Parathyroid adenoma (tissue), 2 donors: Measurements from ENCODE around the gene CLNK.

Source experiments
- H2AFZ ChIP-seq: fragments of 300-600 bp; sonication (generic); one replicate; pipeline ENCODE4 v1.7.0; 2017; ENCODE audit warnings: antibody characterized with exemption, mild to moderate bottlenecking
- H3K27ac ChIP-seq: fragments of 300-600 bp; sonication (generic); one replicate; pipeline ENCODE4 v1.7.0; 2017
- H3K27me3 ChIP-seq: fragments of 300-600 bp; sonication (generic); one replicate; pipeline ENCODE4 v1.7.0; 2017; ENCODE audit warnings: low read length; ENCODE audit not compliant: control insufficient read depth, insufficient read depth
- H3K36me3 ChIP-seq: fragments of 300-600 bp; sonication (generic); one replicate; pipeline ENCODE4 v1.7.0; 2017; ENCODE audit warnings: low read length; ENCODE audit not compliant: control insufficient read depth, insufficient read depth
- H3K4me1 ChIP-seq: fragments of 300-600 bp; sonication (generic); one replicate; pipeline ENCODE4 v1.7.0; 2017; ENCODE audit warnings: control low read depth
- H3K4me2 ChIP-seq: fragments of 300-600 bp; sonication (generic); one replicate; pipeline ENCODE4 v1.7.0; 2017; ENCODE audit warnings: low read length
- H3K4me3 ChIP-seq: fragments of 300-600 bp; sonication (generic); one replicate; pipeline ENCODE4 v1.7.0; 2017; ENCODE audit warnings: low read depth, low read length
- H3K79me2 ChIP-seq: fragments of 300-600 bp; sonication (generic); one replicate; pipeline ENCODE4 v1.7.0; 2017; ENCODE audit warnings: control low read depth
- H3K9ac ChIP-seq: fragments of 300-600 bp; sonication (generic); one replicate; pipeline ENCODE4 v1.7.0; 2017; ENCODE audit warnings: mild to moderate bottlenecking
- H3K9me3 ChIP-seq: fragments of 300-600 bp; sonication (generic); one replicate; pipeline ENCODE4 v1.7.0; 2017; ENCODE audit warnings: low read length; ENCODE audit not compliant: control insufficient read depth
- TF ChIP-seq, protein P1 (sequence below): fragments of 300-600 bp; sonication (generic); IDR thresholded peaks from one replicate; pipeline ENCODE4 v1.7.0; 2017; ENCODE audit warnings: antibody characterized with exemption, mild to moderate bottlenecking
- donor health status: primary hyperparathyroidism.

CLNK gene

DNA sequence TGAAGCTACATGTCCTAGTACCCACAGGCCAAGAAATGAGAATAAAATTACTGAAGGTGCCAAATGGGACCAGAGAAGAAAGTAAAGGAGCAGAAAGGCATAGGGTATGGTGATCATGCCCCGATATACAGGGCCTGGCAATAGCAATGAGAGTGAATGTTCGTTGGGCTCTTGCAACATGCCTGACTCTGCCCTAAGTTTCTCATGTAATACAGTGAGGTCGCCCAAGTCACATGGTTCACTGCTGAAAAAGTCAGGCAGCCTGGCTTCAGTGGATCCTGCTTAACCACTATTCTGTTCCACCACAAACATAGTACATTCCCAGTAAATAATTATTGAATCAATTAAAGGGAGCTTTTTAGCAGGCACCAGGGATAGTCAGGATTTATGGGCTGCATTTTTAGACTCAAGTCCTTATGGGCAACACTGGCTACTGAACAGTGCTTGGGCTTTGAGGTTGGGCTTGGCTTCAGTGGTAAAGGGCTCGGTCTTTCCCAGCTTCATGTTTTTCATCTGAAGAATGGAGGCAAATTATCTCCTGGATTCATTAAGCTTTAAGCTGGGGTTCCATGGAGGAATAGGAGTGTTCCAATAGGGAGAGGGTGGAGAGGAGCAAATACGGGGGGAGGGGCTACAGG, 160.3 kb downstream of the CLNK start:
- no peaks in the 10 kb centered on the region for H3K79me2 ChIP-seq
- no peak overlapping the region for H3K4me2 ChIP-seq
- H3K9me3 ChIP-seq: no peaks in the 10 kb centered on the region
- H3K27me3 ChIP-seq: no peaks in the 10 kb centered on the region
- no peak overlapping the region for H3K4me3 ChIP-seq
- H3K9ac ChIP-seq: no peak overlapping the region
- no peaks in the 10 kb centered on the region for H3K4me1 ChIP-seq
- H3K36me3 ChIP-seq: no peaks in the 10 kb centered on the region
- no peak overlapping the region for H2AFZ ChIP-seq
- no peak overlapping the region for H3K27ac ChIP-seq
- TF ChIP-seq, protein P1, sequence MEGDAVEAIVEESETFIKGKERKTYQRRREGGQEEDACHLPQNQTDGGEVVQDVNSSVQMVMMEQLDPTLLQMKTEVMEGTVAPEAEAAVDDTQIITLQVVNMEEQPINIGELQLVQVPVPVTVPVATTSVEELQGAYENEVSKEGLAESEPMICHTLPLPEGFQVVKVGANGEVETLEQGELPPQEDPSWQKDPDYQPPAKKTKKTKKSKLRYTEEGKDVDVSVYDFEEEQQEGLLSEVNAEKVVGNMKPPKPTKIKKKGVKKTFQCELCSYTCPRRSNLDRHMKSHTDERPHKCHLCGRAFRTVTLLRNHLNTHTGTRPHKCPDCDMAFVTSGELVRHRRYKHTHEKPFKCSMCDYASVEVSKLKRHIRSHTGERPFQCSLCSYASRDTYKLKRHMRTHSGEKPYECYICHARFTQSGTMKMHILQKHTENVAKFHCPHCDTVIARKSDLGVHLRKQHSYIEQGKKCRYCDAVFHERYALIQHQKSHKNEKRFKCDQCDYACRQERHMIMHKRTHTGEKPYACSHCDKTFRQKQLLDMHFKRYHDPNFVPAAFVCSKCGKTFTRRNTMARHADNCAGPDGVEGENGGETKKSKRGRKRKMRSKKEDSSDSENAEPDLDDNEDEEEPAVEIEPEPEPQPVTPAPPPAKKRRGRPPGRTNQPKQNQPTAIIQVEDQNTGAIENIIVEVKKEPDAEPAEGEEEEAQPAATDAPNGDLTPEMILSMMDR: no peak

DNA sequence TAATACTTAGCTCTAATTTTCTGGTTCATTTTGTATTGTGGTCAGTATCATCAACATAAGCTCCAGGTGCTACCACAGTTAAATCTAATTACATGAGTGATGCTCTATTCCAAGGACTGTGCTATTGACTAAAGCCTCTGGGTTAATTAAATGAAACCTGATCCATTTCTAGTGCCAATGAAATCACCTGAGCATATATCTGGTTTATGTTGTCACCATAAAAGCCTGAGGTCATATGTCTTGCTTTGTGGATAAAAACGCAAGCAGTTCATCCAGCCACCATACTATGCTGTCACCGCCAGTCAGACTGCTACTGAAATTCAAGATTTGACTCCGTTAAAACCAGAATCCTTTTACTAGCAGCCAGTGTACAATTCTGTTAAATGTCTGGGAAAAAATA, 163.1 kb downstream of the CLNK start:
- Histone ChIP-seq H3K27me3 (no peaks in the 10 kb centered on the region), H3K36me3 (no peaks in the 10 kb centered on the region), H3K9ac (no peak overlapping the region), H2AFZ (no peak overlapping the region), H3K4me1 (no peaks in the 10 kb centered on the region), H3K9me3 (no peaks in the 10 kb centered on the region), H3K27ac (no peak overlapping the region), H3K4me3 (no peak overlapping the region), H3K4me2 (no peak overlapping the region), H3K79me2 (no peaks in the 10 kb centered on the region)
- TF ChIP-seq, protein P1: no peak

DNA sequence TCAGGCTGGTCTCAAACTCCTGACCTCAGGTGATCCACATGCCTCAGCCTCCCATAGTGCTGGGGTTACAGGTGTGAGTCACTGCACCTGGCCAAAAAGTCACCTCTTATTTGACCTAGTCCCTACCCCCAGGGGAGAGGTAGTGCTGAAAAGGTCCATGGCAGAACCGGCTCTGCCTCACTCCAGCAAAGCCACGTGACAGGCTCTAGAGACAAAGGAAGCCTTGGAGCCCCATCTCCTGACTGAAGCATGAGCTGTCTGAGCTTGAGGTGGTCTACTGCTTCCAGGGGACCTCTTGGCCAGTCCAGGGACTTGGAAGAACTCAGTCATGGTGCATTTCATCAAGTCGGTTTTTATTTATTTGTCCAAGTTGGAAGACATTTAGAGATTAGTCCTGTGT, 174.8 kb downstream of the CLNK start:
- H3K27ac ChIP-seq: no peak overlapping the region
- H3K4me3 ChIP-seq: no peak overlapping the region
- no peak overlapping the region for H3K4me2 ChIP-seq
- H3K79me2 ChIP-seq: no peaks in the 10 kb centered on the region
- no peak overlapping the region for H2AFZ ChIP-seq
- no peaks in the 10 kb centered on the region for H3K36me3 ChIP-seq
- H3K9me3 ChIP-seq: no peaks in the 10 kb centered on the region
- H3K4me1 ChIP-seq: no peaks in the 10 kb centered on the region
- H3K27me3 ChIP-seq: no peaks in the 10 kb centered on the region
- H3K9ac ChIP-seq: no peak overlapping the region
- TF ChIP-seq, protein P1: no peak

DNA sequence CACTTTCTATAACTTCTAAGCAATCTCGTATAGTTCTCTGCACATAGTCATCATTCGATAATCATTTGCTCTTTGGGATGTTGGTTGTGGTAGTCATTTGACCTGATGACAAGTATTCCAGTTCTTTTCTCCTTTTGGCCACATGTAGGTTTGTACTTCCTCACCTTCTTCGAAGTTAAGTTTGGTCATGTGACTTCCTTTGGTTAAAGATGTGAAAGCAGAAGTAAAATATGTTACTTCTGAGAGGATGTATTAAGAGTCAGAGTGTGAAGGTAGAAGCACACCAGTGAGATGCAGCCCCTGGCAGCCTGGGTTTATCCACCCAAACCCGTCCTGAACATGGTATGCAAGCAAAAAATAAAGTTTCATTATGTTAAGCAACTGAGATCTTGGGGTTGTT, 178.5 kb downstream of the CLNK start:
- Histone ChIP-seq H2AFZ (no peak overlapping the region), H3K9me3 (no peaks in the 10 kb centered on the region), H3K4me2 (no peak overlapping the region), H3K27me3 (no peaks in the 10 kb centered on the region), H3K27ac (no peak overlapping the region), H3K36me3 (no peaks in the 10 kb centered on the region), H3K79me2 (no peaks in the 10 kb centered on the region), H3K4me1 (no peaks in the 10 kb centered on the region), H3K9ac (no peak overlapping the region), H3K4me3 (no peak overlapping the region)
- TF ChIP-seq, protein P1: no peak

DNA sequence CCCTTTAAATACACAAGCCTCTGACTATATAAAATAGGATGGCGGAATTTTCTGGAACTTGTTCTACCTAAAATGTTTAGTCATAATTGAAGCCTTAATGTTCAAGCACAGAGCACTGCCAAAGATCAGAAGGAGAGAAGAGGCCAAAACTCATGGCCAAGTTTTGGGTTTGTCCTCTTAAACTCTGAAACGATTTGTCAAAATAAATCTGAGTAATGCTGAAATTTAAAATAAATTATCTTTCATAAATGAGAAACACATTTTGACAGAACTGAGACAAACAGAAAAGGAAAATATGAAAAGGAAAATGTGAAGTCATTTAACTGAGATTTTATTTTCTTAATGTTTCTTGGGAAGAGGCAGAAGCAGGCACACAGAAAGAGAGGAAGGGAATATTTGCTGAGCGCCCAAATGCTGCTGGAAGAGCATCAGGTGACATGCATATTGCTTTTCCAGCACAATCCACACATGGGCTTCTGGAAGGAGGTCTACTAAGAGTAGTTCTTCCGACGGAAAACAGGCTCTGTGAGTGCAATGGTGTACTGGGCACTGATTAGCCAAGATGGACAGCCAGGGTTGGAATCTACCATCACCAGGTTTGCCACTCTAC, 179.9 kb downstream of the CLNK start:
- Histone ChIP-seq H3K36me3 (no peaks in the 10 kb centered on the region), H3K27me3 (no peaks in the 10 kb centered on the region), H3K27ac (no peak overlapping the region), H3K79me2 (no peaks in the 10 kb centered on the region), H3K9ac (no peak overlapping the region), H3K4me2 (no peak overlapping the region), H3K9me3 (no peaks in the 10 kb centered on the region), H2AFZ (no peak overlapping the region), H3K4me3 (no peak overlapping the region), H3K4me1 (no peaks in the 10 kb centered on the region)
- TF ChIP-seq, protein P1: no peak
